Testis (tissue), 2 donors: ENCODE data around the gene C10orf67.

Experiments
- CTCF ChIP-seq, 3 experiments: fragments of 450-650 bp in 2 of 3; fragments of 200-600 bp in 1 of 3; sonication (generic) in 1 of 3; IDR thresholded peaks; one replicate each; pipeline ENCODE4 v1.5.1; 2016 to 2019; ENCODE audit warnings: antibody characterized with exemption in 3 of 3, mild to moderate bottlenecking in 2 of 3, moderate library complexity in 1 of 3
- POLR2A ChIP-seq: fragments of 450-650 bp; IDR thresholded peaks from one replicate; pipeline ENCODE4 v1.6.1; 2017; ENCODE audit warnings: antibody characterized with exemption, mild to moderate bottlenecking, moderate library complexity

GRCh38 chr10:23317416-23317815 lies 27.2 kb downstream of the C10orf67 start:
- TF ChIP-seq POLR2A = no peak
- no peak for TF ChIP-seq CTCF (IDR thresholded peaks at IDR 0.05)
